Activated CD4-positive, alpha-beta T cell treated with anti-CD3 and anti-CD28 coated beads for 48 hours (primary cell): ENCODE measurements around the gene ELOA2.
"Not testable (repeated sequence)": the region's sequence is repeated elsewhere in the genome, so short reads cannot be mapped to it uniquely, and the experiment has no call there.

Experiments used
- DNase-seq: peaks from one replicate; pipeline ENCODE4 v3.0.0-alpha.2; 2020

The ELOA2 gene, protein sequence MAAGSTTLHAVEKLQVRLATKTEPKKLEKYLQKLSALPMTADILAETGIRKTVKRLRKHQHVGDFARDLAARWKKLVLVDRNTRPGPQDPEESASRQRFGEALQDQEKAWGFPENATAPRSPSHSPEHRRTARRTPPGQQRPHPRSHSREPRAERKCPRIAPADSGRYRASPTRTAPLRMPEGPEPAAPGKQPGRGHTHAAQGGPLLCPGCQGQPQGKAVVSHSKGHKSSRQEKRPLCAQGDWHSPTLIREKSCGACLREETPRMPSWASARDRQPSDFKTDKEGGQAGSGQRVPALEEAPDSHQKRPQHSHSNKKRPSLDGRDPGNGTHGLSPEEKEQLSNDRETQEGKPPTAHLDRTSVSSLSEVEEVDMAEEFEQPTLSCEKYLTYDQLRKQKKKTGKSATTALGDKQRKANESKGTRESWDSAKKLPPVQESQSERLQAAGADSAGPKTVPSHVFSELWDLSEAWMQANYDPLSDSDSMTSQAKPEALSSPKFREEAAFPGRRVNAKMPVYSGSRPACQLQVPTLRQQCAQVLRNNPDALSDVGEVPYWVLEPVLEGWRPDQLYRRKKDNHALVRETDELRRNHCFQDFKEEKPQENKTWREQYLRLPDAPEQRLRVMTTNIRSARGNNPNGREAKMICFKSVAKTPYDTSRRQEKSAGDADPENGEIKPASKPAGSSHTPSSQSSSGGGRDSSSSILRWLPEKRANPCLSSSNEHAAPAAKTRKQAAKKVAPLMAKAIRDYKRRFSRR

GRCh38 chr18:47035156-47035671 lies at the start of gene ELOA2:
TSS of gene ELOA2 (minus strand) at chr18:47035621. CDS start at chr18:47035264, 357 bp downstream.
- DNase-seq: no peak

GRCh38 chr18:47081578-47081977 lies 46.2 kb upstream of the ELOA2 start:
- no peak for DNase-seq

DNA sequence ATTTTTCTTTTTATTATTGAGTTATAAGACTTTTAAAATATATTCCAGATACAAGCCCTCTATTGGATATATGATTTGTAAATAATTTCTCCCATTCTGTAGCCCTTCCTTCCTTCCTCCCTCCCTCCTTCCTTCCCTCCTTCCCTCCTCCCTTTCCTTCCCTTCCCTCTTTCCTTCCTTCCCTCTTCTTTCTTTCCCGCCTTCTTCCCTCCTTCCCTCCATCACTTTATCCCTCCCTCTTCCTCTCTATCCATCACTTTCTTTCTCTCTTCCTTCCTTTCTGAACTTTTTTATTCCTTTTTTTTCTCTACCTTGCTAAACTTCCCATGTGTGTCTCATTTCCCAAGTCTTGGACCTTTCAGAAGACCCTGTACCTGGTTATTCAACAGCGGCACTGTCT lies 45.5 kb upstream of the ELOA2 start:
- DNase-seq: no peak

- DNase-seq: no peak
These were observed 41.7 kb upstream of the ELOA2 start for GRCh38 chr18:47077111-47077510.

DNA sequence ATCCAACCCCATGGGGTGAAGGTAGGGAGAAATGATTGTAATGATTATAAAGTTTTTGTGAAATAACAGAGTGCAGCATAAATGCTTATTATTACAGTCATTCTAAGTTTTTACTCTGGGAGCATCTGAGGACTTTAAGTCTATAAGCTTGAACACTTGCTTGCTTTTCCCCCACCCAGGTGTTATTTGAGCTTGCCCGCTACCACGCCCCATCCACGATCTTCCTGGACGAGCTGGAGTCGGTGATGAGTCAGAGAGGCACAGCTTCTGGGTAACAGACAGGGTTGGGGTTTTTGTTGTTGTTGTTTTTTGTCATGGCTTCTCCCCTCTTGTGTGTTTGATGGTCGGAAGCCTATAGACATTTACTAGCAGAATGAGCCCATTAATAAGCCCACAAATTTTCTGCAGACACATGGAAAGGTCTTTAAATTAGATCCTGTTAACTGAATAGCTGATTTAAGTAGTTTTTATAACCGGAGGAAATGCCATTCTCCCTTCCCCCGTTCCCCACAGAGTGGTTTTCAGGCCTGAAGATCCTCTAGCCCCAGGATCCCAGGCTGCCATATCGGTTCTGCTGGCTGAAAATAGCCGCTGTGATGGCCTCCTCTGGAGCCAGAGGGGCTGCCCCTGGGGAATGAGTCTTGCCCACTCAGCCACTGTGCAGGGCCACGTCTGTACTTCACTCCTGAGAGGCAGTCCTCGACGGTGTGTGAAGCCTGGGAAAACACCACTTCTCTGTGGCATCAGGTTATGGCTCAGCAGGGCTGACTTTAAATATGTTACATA lies 39.9 kb upstream of the ELOA2 start:
- DNase-seq: no peak

GRCh38 chr18:47067648-47068047 lies 32.2 kb upstream of the ELOA2 start:
- no peak for DNase-seq

DNA sequence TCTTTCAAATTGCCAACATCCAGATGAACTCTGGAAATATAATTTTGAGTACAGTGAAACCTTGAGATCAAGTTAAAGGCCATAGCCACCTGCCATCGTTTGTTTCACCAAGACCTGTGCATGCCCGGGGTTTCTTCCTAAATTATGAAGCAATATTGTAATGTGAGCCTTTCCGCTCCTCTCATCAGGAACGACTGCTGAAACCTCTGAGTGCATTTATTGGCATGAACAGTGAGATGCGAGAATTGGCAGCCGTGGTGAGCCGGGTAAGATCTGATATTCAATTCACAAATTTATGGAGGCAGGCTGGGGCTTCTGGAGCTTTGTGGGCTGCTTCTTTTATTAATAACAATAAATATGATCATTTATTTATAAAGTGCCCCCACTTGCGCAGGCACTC lies 27.7 kb upstream of the ELOA2 start:
- no peak for DNase-seq

- no peak for DNase-seq
These were observed 27.1 kb upstream of the ELOA2 start for GRCh38 chr18:47062471-47062870.

- DNase-seq: no peak
These were observed 18.9 kb upstream of the ELOA2 start for GRCh38 chr18:47054369-47054768.

DNA sequence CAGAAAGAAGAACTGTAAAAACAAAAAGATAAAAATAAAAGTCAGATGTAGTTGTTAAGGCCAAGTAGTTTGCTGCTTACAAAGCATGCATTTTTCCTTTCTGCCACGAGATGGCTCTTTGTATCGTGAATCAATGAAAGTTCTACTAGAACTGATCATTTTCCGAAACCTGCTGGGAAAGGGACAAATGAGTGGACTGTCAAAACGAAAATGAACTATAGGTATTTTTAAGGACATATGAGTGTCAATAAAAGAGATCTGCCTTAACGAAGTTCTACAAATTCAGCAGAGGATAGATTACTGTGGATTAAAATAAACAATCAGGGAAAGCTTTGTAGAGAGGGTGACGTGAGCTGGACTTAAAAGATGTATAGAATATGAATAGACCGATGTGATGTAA lies 15.0 kb upstream of the ELOA2 start:
- DNase-seq: peak; percentile 7

DNA sequence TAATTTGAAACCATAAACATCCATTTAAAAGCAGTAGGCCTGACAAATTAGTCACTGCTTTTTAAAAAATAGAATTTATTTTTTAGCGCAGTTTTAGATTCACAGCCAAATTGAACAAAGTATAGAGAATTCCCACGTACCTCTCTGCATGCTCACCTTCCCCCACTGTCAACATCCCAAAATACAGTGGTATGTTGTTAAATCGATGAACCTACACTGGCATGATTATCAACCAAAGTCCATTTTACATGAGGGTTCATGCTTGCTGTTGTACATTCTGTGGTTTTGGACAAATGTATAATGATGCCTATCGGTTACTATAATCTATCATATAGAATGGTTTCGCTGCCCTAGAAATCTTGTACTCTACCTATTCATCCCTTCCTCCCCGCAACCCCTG lies 5.6 kb upstream of the ELOA2 start:
- no peak for DNase-seq

DNA sequence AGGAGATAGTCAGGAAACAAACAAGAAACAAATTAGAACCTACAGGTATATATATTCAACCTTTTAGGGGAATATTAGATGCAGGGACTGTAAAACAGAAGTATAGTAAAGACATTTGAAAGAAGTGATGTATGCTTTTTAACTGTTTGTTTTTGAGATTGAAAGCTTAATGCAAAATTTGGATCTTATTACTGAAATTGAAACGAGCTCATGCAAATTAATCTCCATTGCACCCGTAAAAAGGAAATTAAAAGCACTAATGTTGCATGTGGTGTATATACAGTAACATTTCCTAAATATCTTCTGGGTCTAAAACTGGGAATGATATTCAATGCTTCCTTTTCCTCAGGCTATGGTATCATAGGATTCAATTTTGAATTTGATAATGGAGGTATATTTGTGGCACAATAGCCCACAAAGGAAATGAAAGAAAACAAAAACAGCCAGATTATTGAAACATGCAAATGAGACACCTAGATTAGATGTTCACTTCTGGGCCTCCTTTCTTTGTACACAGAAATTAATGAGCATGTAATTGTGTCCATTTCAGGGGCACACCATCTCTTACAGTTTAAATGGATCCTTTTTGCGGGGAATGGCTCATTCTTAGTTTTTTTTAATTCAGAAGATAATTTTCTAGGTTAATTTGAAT lies 1.6 kb upstream of the ELOA2 start:
- DNase-seq: no peak

GRCh38 chr18:47036298-47036874 lies 965 bp upstream of the ELOA2 start:
- DNase-seq: no peak

- DNase-seq: not testable (repeated sequence)
These were observed 830 bp downstream of the ELOA2 start for GRCh38 chr18:47034591-47034990.

DNA sequence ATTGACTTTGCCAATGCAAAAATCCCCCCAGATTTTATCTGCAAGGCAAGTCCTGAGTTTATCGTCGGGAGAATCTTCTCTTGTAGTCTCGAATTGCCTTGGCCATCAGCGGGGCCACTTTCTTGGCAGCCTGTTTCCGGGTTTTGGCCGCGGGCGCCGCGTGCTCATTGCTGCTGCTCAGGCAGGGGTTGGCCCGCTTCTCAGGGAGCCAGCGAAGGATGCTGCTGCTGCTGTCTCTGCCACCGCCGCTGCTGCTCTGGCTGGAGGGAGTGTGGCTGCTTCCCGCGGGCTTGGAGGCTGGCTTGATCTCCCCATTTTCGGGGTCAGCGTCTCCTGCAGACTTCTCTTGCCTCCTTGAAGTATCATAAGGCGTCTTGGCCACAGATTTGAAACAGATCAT lies 2.5 kb downstream of the ELOA2 start:
- DNase-seq: no peak

DNA sequence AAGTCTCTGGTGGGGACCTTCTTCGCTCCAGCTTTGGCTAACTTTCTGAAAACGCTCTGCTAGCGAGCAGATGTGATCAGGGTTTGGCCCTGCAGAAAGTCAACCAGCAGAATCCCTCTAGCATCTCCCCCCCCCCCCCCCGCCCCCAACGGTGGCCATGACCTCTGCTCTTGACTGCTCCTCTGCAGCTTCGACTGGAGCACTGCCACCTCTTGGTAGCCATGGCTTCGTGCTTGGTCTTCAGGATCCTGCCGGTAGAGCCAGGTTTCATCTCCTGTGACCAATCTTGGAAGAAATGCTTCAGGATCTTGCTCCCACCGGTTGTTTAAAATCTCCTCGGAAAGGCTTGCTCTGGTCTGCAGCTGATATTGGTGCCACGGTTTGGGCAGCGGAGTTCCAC lies 4.5 kb downstream of the ELOA2 start:
- DNase-seq: not testable (repeated sequence)

- DNase-seq: not testable (repeated sequence)
These were observed 5.6 kb downstream of the ELOA2 start for GRCh38 chr18:47029684-47030353.

GRCh38 chr18:47028738-47029137 lies 6.7 kb downstream of the ELOA2 start:
- not testable (repeated sequence) for DNase-seq

DNA sequence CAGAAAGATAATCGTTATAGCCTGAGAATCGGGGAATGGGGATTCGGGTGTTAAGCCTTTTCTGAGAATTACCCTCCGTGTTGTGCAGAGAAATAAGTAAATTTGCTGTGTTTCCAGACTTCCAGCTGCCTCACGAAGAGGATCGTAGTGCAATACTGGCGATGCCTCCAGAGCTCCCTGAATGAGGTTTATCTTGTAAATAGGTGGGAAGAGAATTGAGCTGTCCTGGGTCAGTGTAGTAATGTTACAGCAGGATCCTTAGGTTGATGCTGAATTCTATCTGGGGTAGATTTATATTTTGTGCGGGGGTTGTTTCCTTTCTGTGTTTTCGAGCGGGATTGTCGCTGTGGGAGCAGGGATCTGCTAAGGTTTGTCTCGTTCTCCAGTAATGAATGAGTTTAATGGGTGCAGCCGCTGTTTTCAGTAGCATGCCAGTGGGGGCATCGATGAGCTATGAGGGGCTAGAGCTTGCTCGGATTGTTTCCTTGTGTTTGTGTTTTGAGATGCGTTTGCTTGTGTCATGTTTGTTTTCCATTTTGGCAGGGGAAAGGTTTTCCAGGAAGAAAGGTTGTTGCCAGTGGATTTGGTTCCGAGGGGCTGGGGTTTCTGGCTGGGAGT lies 9.8 kb downstream of the ELOA2 start:
- not testable (repeated sequence) for DNase-seq

DNA sequence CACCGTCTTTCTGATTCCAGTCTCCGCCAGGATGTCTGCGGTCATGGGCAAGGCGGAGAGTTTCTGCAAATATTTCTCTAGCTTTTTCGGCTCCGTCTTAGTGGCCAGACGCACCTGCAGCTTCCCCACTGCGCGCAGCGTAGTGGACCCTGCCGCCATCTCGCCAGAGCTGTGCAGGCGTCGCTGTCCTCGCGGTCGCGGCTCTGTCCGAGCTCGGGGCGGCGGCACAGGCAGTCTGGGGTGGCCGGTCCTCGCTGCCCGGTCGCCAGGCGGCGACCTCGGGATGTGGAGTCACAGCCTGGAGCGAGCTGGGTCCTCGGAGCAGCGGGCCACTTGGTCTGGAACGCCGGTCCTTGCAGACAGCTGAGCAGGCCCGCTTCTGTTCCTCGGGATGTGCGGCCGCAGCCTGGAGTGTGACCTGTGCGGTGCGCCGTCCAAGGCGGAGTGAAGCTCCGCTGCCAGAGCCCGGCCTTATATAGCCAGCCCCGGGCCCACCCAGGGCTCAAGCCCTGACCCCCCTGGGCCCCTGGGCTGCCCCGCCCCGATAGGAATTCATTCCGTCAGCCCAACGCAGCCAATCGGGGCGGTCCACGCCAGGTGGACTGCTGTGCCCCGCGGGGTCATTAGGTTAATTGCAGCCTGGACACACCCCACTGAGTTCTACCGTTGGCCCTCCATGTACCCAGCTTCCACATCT lies 11.5 kb downstream of the ELOA2 start:
- DNase-seq: not testable (repeated sequence)

DNA sequence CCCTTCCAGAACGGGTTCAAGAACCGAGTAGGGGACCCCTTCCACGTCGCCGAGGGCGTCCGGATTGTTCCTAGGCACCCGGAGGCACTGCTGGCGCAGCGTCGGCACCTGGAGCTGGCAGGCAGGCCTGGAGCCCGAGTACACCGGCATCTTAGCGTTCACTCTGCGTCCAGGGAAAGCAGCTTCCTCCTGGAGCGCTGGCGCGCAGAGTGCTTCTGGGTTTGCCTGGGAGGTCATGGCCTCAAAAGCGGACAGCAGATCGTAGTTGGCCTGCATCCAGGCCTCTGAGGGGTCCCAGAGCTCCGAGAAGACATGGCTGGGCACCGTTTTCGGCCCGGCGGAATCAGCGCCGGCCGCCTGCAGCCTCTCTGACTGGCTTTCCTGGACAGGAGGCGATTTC lies 12.6 kb downstream of the ELOA2 start:
- not testable (repeated sequence) for DNase-seq
